GM12878 (cell line): ENCODE data around the gene EPHA2. TPM values are rescaled to one million over a fixed set of nuclear protein-coding genes. Genes with fewer than 3 reads are reported as not detected.

Source experiments
- ATAC-seq: fragments of 200-7000 bp; cut with Tn5 transposase; 3 replicates; pipeline ENCODE4 v1.9.1; 2020; ENCODE audit warnings: mild to moderate bottlenecking, moderate library complexity
- BruUV-seq: library from RNA; stranded (reverse); fragments of 400-500 nt; replicated peaks from 2 replicates; lab custom pipeline; 2021; lab: Mats Ljungman, UMichigan
- CTCF ChIA-PET: fragments of 300-600 bp; sonication (Branson Sonifier 250); formaldehyde crosslinking; extraction: SDS; loops from one replicate; lab custom pipeline; 2021; ENCODE audit warnings: inconsistent platforms; lab: Yijun Ruan, JAX
- POLR2A ChIA-PET: fragments of 350-600 bp; formaldehyde crosslinking; extraction: SDS; loops from one replicate; lab custom pipeline; 2021; ENCODE audit warnings: inconsistent platforms; lab: Charles Lee
- RAD21 ChIA-PET: fragments of 300-600 bp; sonication (Branson Sonifier 250); formaldehyde crosslinking; loops from one replicate; lab custom pipeline; 2023; ENCODE audit warnings: antibody characterized with exemption; ENCODE audit not compliant: unreplicated experiment; lab: Charles Lee
- SMC1A ChIA-PET: fragments of 300-600 bp; sonication (Branson Sonifier 250); formaldehyde crosslinking; loops from one replicate; lab custom pipeline; 2023; ENCODE audit not compliant: unreplicated experiment, uncharacterized antibody; lab: Charles Lee
- DNase-seq: peaks from one replicate; pipeline ENCODE4 v3.0.0-alpha.2; 2011; ENCODE audit warnings: low read depth, low spot score
- FAIRE-seq: peaks from 3 replicates; lab custom pipeline; 2011; peaks lifted over from hg19 to GRCh38; lab: Jason Lieb, UNC
- H2AFZ ChIP-seq: 2 replicates; pipeline ENCODE4 v1.6.0; 2011; ENCODE audit warnings: low read depth, low read length, control low read depth; ENCODE audit not compliant: control insufficient read depth
- H3K27ac ChIP-seq: 2 replicates; pipeline ENCODE4 v1.5.1; 2011; ENCODE audit warnings: control low read depth; ENCODE audit not compliant: control insufficient read depth, insufficient read depth
- H3K27me3 ChIP-seq, 2 experiments: replicated peaks in 1 of 2; 2 replicates each; pipeline versions ENCODE4 v1.6.0 to v1.6.1; 2011; ENCODE audit warnings: low read length in 1 of 2; ENCODE audit not compliant: control insufficient read depth in 2 of 2, insufficient read depth in 2 of 2
- H3K36me3 ChIP-seq, 2 experiments: 2 replicates each; pipeline ENCODE4 v1.5.1; 2011; ENCODE audit warnings: low read length in 1 of 2; ENCODE audit not compliant: control insufficient read depth in 2 of 2, insufficient read depth in 2 of 2
- H3K4me1 ChIP-seq: 2 replicates; pipeline ENCODE4 v1.6.1; 2011; ENCODE audit warnings: mild to moderate bottlenecking, low read length, moderate library complexity, mixed read lengths; ENCODE audit not compliant: control insufficient read depth, insufficient read depth
- H3K4me2 ChIP-seq: 2 replicates; pipeline ENCODE4 v1.6.0; 2011; ENCODE audit warnings: control low read depth; ENCODE audit not compliant: control insufficient read depth, insufficient read depth
- H3K4me3 ChIP-seq: fragments of 200-600 bp; sonication (generic); 2 replicates; pipeline ENCODE4 v1.5.1; 2016
- H3K79me2 ChIP-seq: 2 replicates; pipeline ENCODE4 v1.6.0; 2011; ENCODE audit warnings: low read length; ENCODE audit not compliant: control insufficient read depth, insufficient read depth
- H3K9ac ChIP-seq: 2 replicates; pipeline ENCODE4 v1.8.0; 2011; ENCODE audit warnings: low read length, control low read depth, mixed read lengths; ENCODE audit not compliant: control insufficient read depth, insufficient read depth
- H3K9me3 ChIP-seq: replicated peaks from 3 replicates; pipeline ENCODE4 v1.5.1; 2011; ENCODE audit warnings: mild to moderate bottlenecking, low read length; ENCODE audit not compliant: control insufficient read depth, insufficient read depth
- H4K20me1 ChIP-seq: 2 replicates; pipeline ENCODE4 v1.6.0; 2011; ENCODE audit not compliant: control insufficient read depth, insufficient read depth
- FOS ChIP-seq: IDR thresholded peaks from 3 replicates; pipeline ENCODE4 v1.6.1; 2011; ENCODE audit warnings: borderline replicate concordance; ENCODE audit not compliant: insufficient read length; ENCODE audit errors: extremely low read depth
- HDAC6 ChIP-seq: fragments of 200-600 bp; sonication (generic); IDR thresholded peaks from one replicate; pipeline ENCODE4 v1.8.0; 2017; ENCODE audit warnings: antibody characterized with exemption; ENCODE audit not compliant: unreplicated experiment
- JUNB ChIP-seq: IDR thresholded peaks from 2 replicates; pipeline ENCODE4 v1.6.1; 2016; ENCODE audit warnings: antibody characterized with exemption, mild to moderate bottlenecking
- MAX ChIP-seq: IDR thresholded peaks from 2 replicates; pipeline ENCODE4 v1.6.1; 2012; ENCODE audit warnings: low read depth, low read length, improper control_type of control experiment
- MTA3 ChIP-seq: IDR thresholded peaks from 2 replicates; pipeline ENCODE4 v1.6.1; 2012; ENCODE audit warnings: low read length, inconsistent platforms, borderline replicate concordance
- NR2C1 ChIP-seq: fragments of 450-650 bp; IDR thresholded peaks from 2 replicates; pipeline ENCODE4 v1.6.1; 2017; ENCODE audit warnings: antibody characterized with exemption, mild to moderate bottlenecking, moderate library complexity
- PML ChIP-seq: IDR thresholded peaks from 2 replicates; pipeline ENCODE4 v1.6.1; 2012; ENCODE audit warnings: low read length, inconsistent platforms
- POLR2AphosphoS2 ChIP-seq: IDR thresholded peaks from 2 replicates; pipeline ENCODE4 v1.6.1; 2011; ENCODE audit warnings: low read depth, mild to moderate bottlenecking, low read length, improper control_type of control experiment, moderate library complexity
- RFX5 ChIP-seq: IDR thresholded peaks from 2 replicates; pipeline ENCODE4 v1.6.1; 2011; ENCODE audit warnings: low read depth, low read length, improper control_type of control experiment
- YBX1 ChIP-seq: fragments of 450-650 bp; IDR thresholded peaks from 2 replicates; pipeline ENCODE4 v1.6.1; 2016; ENCODE audit warnings: antibody characterized with exemption
- ZNF622 ChIP-seq: fragments of 450-650 bp; IDR thresholded peaks from 2 replicates; pipeline ENCODE4 v1.6.1; 2017; ENCODE audit warnings: mild to moderate bottlenecking, inconsistent platforms
- WGBS: methylation state at CpG from one replicate; pipeline ENCODE4 v1.1.6; 2016; ENCODE audit warnings: low lambda C conversion rate; ENCODE audit not compliant: insufficient replicate concordance, insufficient coverage; ENCODE audit errors: missing lambda C conversion rate; 5-methylcytosine and 5-hydroxymethylcytosine counted together
- in situ Hi-C: fragments of 300-500 bp; cut with MboI; formaldehyde crosslinking; loops from 9 replicates; pipeline ENCODE4 v1.14.3; 2018; ENCODE audit warnings: mixed read lengths
- intact Hi-C: fragments of 100-400 bp; cut with micrococcal nuclease; formaldehyde crosslinking; loops from one replicate; pipeline ENCODE4 v1.14.2; 2022; ENCODE audit not compliant: unreplicated experiment
- polyA plus RNA-seq, 11 experiments: library from polyadenylated mRNA; depleted of rRNA in 4 of 11; unstranded in 6 of 11; stranded (reverse) in 5 of 11; fragments of >200 nt; fragmentation: Nextera tagmentation in 4 of 11; fragmentation: Illumina TruSeq in 1 of 11; extraction: Ambion mirVana in 4 of 11; extraction: Trizol in 1 of 11; gene quantifications; 1 replicate in 1 of 11; 2 replicates in 10 of 11; pipeline versions ENCODE4 v1.2.1 to v1.2.3, GENCODE V29; 2011 to 2016; ENCODE audit warnings: inconsistent platforms in 2 of 11, missing spikeins in 2 of 11, low read depth in 1 of 11
- total RNA-seq, 4 experiments: library from RNA; depleted of rRNA in 3 of 4; stranded (reverse); fragments of >200 nt in 3 of 4; fragmentation: Illumina TruSeq in 1 of 4; extraction: Trizol in 1 of 4; gene quantifications; 2 replicates each; pipeline versions ENCODE4 v1.2.1 to v1.2.3, GENCODE V29; 2013 to 2021

Gene EPHA2
- total and polyA plus RNA-seq, 10 of the 15 experiments (the other 5 are each of a cell fraction or from before 2014, with no cell fraction given), result 0.04 to 0.51 (median 0.23) TPM; not detected in 2

GRCh38 chr1:16171314-16172151, 15.7 kb upstream of the EPHA2 start (continued):
- no peak for TF ChIP-seq MAX
- TF ChIP-seq YBX1, result no peak

- Histone ChIP-seq H3K4me1 (no peaks in the 10 kb centered on the region), H3K27me3 (no peaks in the 10 kb centered on the region; a peak in 1 of 4 replicates), H3K27ac (no peak overlapping the region), H2AFZ (no peak overlapping the region), H4K20me1 (no peaks in the 10 kb centered on the region), H3K9ac (no peak overlapping the region), H3K4me3 (no peak overlapping the region), H3K79me2 (no peaks in the 10 kb centered on the region), H3K36me3 (no peaks in the 10 kb centered on the region), H3K4me2 (no peak overlapping the region), H3K9me3 (no peaks in the 10 kb centered on the region)
- RAD21 ChIA-PET, result no interaction called here
- DNase-seq, result no peak
- SMC1A ChIA-PET, result no interaction called here
- TF ChIP-seq POLR2AphosphoS2 (no peak), HDAC6 (no peak), FOS (no peak), JUNB (no peak), MTA3 (no peak), PML (no peak), NR2C1 (no peak), ZNF622 (no peak), RFX5 (no peak)
- POLR2A ChIA-PET, result no interaction called here
- no TSS peak for BruUV-seq
- ATAC-seq, result no peak
- FAIRE-seq, result no peak
- 88% methylated on average over 3 of the region's 3 CpGs for WGBS
- CTCF ChIA-PET, result no interaction called here
- in situ Hi-C loops, result no loop called here
- intact Hi-C loops, result no loop called here
Measured at GRCh38 chr1:16170283-16170673, 14.4 kb upstream of the EPHA2 start.
